BJ (cell line): Measurements from ENCODE around the gene USHBP1. TPM values are rescaled to one million over a fixed set of nuclear protein-coding genes. Genes with fewer than 3 reads are reported as not detected.

ENCODE experiments used
- CTCF ChIA-PET: fragments of 350-600 bp; formaldehyde crosslinking; extraction: SDS; loops from one replicate; lab custom pipeline; 2021; ENCODE audit warnings: antibody characterized with exemption, inconsistent platforms; lab: Yijun Ruan, JAX
- POLR2A ChIA-PET: fragments of 300-600 bp; sonication (Branson Sonifier 250); formaldehyde crosslinking; extraction: SDS; loops from one replicate; lab custom pipeline; 2021; ENCODE audit warnings: antibody characterized with exemption; lab: Charles Lee
- DNase-seq: peaks from one replicate; pipeline ENCODE4 v3.0.0-alpha.2; 2011; ENCODE audit warnings: low read depth
- H3K27me3 ChIP-seq: 2 replicates; pipeline ENCODE4 v1.6.0; 2011; ENCODE audit warnings: low read length; ENCODE audit not compliant: control insufficient read depth, insufficient read depth
- H3K36me3 ChIP-seq: 2 replicates; pipeline ENCODE4 v1.5.1; 2011; ENCODE audit warnings: low read length; ENCODE audit not compliant: control insufficient read depth, insufficient read depth
- H3K4me3 ChIP-seq: 2 replicates; pipeline ENCODE4 v1.5.1; 2011; ENCODE audit warnings: low read depth, mild to moderate bottlenecking, control low read depth, low read length
- CTCF ChIP-seq: IDR thresholded peaks from 2 replicates; pipeline ENCODE4 v1.5.1; 2011; ENCODE audit warnings: low read depth, mild to moderate bottlenecking, control low read depth, inconsistent platforms, low read length, moderate library complexity; ENCODE audit not compliant: insufficient read depth
- polyA plus RNA-seq: library from polyadenylated mRNA; depleted of rRNA; stranded (reverse); fragments of >200 nt; gene quantifications from 2 replicates; pipeline ENCODE4 v1.2.3, GENCODE V29; 2011

The USHBP1 gene
- polyA plus RNA-seq, 1 experiment, result not detected

- H3K27me3 ChIP-seq, result no peaks in the 10 kb centered on the region
- POLR2A ChIA-PET, result interaction anchor here (1.0 kb wide), 1 partner anchor 16 kb away, joined by 3 read pairs; no protein-coding TSS in a partner anchor
- CTCF ChIA-PET, result interaction anchor here (0.9 to 2.3 kb wide), 6 partner anchors 10 to 56 kb away, joined by 3 to 6 read pairs (median 4); partner anchors contain the start of gene USE1
- H3K36me3 ChIP-seq, result peaks cover 15% of the 10 kb centered on the region
- DNase-seq, result peak; percentile 86
- no peak for TF ChIP-seq CTCF
- peak within 1 kb of the TSS; percentile 86 for H3K4me3 ChIP-seq
Observed at GRCh38 chr19:17226002-17226933, 38.3 kb downstream of the USHBP1 start, which contains the start of gene OCEL1. OCEL1 (plus strand) TSS chr19:17226226; CDS start chr19:17226248, 22 bp downstream.

GRCh38 chr19:17225053-17225452 lies 39.5 kb downstream of the USHBP1 start:
- DNase-seq, result no peak
- Histone ChIP-seq H3K4me3 (no peak overlapping the region), H3K36me3 (peaks cover 9% of the 10 kb centered on the region; the same call in 1 of the 2 replicates), H3K27me3 (no peaks in the 10 kb centered on the region)
- no peak for TF ChIP-seq CTCF
- ChIA-PET CTCF (interaction anchor here (1.4 to 2.3 kb wide), 3 partner anchors 10 to 57 kb away, joined by 3 to 6 read pairs (median 6); partner anchors contain the start of gene USE1), POLR2A (no interaction called here)

GRCh38 chr19:17220207-17220758 lies 44.3 kb downstream of the USHBP1 start:
- no peak for DNase-seq
- TF ChIP-seq CTCF, result no peak
- no peak overlapping the region for H3K4me3 ChIP-seq
- CTCF ChIA-PET, result interaction anchor here (1.4 kb wide), 1 partner anchor 40 kb away, joined by 3 read pairs; no protein-coding TSS in a partner anchor
- peaks cover 11% of the 10 kb centered on the region for H3K36me3 ChIP-seq
- POLR2A ChIA-PET, result no interaction called here
- H3K27me3 ChIP-seq, result no peaks in the 10 kb centered on the region

- Histone ChIP-seq H3K27me3 (no peaks in the 10 kb centered on the region), H3K4me3 (no peak overlapping the region), H3K36me3 (peaks cover 11% of the 10 kb centered on the region)
- CTCF ChIA-PET, result no interaction called here
- TF ChIP-seq CTCF, result no peak
- POLR2A ChIA-PET, result no interaction called here
- no peak for DNase-seq
Observed at GRCh38 chr19:17219286-17219685, 45.3 kb downstream of the USHBP1 start.
